22Rv1 (cell line): Measurements from ENCODE around the gene TPM3.
A peak's percentile ranks its signal among the peaks of the same experiment; 100 is the strongest.

Source experiments
- H3K27ac ChIP-seq: fragments of 450-650 bp; 2 replicates; pipeline ENCODE4 v1.5.1; 2017
- ZFX ChIP-seq: fragments of 450-650 bp; IDR thresholded peaks from 2 replicates; pipeline ENCODE4 v1.6.1; 2017; ENCODE audit warnings: antibody characterized with exemption, borderline replicate concordance
- TF ChIP-seq, protein P1 (sequence below): fragments of 450-650 bp; IDR thresholded peaks from 2 replicates; pipeline ENCODE4 v1.5.1; 2017; ENCODE audit warnings: mild to moderate bottlenecking

The TPM3 gene

DNA sequence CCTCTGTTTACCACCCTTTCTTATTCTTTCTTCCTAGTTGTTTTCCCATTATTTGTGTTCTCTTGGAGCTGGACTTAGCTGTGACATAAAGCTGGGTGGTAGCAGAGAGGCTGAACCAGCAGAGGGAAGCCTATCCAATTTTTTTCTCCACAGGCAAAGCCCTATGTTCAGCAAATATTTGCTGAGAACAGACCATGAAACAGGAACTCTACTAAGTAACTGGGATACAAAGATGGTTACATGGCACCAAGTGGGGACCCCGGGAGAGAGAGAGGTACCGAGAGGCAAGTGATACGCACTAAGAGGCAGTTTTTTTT, 7.6 kb upstream of the TPM3 start:
- H3K27ac ChIP-seq, result peak overlapping the region; percentile 10
- TF ChIP-seq ZFX, result no peak
- TF ChIP-seq, protein P1, sequence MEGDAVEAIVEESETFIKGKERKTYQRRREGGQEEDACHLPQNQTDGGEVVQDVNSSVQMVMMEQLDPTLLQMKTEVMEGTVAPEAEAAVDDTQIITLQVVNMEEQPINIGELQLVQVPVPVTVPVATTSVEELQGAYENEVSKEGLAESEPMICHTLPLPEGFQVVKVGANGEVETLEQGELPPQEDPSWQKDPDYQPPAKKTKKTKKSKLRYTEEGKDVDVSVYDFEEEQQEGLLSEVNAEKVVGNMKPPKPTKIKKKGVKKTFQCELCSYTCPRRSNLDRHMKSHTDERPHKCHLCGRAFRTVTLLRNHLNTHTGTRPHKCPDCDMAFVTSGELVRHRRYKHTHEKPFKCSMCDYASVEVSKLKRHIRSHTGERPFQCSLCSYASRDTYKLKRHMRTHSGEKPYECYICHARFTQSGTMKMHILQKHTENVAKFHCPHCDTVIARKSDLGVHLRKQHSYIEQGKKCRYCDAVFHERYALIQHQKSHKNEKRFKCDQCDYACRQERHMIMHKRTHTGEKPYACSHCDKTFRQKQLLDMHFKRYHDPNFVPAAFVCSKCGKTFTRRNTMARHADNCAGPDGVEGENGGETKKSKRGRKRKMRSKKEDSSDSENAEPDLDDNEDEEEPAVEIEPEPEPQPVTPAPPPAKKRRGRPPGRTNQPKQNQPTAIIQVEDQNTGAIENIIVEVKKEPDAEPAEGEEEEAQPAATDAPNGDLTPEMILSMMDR, result no peak

DNA sequence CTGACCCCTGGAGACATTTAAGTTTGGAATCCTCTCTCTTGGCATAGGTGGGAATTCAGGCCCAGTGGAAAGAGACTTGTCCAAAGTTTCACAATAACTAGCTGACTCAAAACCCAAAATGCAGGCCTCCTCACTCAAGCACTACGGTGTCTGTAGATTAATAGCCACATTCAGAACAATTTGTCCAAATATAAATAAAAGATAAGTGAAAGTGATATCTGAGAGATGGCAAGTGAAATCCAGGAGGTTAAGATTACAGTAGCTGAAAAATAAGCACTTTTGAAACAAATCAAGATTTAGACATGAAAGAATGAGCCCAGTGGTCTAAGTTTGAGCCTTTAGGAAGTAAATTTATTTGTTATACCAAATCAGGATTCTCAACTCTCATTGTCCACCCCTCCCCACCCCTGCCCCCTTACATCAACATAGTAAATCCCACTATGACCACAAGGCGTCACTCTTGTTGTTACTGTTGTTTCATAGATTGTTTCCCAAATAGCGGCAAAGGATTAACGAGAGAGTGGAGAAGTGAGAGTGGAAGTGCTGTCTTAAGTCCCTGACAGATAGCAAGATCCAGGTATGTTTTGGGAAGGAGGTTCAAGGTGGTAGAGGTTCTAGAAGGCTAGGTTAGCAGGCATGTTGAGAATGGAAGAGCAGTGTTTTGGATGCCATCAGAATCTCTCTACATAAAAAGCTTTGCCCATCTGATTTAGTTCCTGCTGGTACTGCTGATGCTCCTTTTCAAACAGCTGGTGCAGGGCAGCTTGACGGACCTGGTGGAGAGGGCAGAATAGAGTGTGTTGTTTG, 7.1 kb upstream of the TPM3 start:
- H3K27ac ChIP-seq, result peak overlapping the region; percentile 10

DNA sequence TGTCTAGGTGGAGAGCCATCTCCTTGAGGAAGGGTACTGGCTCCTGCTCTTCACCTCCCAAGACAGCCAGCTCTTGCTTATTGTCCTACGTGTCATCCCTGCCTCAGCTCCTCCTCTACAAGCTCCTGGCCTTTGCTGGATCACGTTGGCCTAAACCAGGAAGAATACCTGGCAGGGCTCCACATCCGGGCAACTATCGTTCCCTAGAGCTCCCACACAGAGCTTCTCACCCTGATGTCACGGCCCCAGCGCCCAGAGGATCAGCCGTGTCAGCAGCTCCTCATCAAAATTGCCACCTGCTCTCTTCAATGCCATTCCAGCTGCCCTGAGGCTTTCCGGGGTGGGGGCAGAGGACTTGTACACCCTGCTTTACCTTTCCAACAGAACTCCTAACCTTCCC, 1.9 kb upstream of the TPM3 start:
- 0 out of 2 replicates have a peak overlapping the region, but pooled peaks have one; percentile 14 for H3K27ac ChIP-seq
- TF ChIP-seq, protein P1, result no peak
- TF ChIP-seq ZFX, result no peak

More for the DNA sequence above, 7.1 kb upstream of the TPM3 start:
- TF ChIP-seq ZFX, result no peak
- TF ChIP-seq, protein P1, result peak; percentile 84

DNA sequence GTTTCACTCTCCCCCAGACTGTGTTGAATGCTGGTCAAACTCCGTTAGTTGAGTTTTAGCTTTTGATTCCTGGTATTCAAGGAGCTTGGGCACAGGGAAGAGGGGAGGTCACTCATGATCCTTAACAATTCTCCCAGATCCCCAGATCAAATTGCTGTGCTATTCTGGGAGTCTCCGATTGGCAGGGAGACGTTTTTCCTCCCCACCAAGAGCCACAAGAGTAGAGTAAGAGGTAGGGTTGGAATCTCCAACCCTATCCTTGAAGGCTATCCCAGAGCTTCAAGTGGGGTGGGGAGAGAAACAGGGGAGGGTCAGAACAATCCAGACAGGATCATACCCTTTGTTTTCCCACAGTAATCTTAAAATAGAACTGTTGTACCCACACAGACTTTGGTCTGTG, 576 bp upstream of the TPM3 start:
- H3K27ac ChIP-seq, result no peak overlapping the region
- TF ChIP-seq, protein P1, result no peak
- no peak for TF ChIP-seq ZFX

DNA sequence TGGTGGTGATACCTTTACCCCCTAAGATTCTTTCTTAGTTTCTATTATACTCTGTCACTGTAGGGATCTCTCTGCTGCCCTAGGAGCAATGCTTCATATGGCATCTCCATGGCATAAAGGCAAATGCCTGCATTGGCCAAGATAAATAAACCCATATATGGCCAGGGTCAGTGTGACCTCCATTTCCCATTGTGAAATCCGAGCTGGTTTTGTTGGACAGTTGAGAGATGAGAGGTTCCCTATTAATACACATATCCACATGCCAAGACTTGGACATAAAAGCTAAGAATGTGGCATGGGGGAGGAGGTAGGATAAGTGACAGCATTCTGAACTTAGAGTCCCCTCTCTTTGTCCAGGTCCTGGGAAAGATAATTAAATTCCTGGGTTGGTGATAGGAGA, 1.4 kb downstream of the TPM3 start:
- TF ChIP-seq, protein P1, result no peak
- no peak for TF ChIP-seq ZFX
- H3K27ac ChIP-seq, result no peak overlapping the region

DNA sequence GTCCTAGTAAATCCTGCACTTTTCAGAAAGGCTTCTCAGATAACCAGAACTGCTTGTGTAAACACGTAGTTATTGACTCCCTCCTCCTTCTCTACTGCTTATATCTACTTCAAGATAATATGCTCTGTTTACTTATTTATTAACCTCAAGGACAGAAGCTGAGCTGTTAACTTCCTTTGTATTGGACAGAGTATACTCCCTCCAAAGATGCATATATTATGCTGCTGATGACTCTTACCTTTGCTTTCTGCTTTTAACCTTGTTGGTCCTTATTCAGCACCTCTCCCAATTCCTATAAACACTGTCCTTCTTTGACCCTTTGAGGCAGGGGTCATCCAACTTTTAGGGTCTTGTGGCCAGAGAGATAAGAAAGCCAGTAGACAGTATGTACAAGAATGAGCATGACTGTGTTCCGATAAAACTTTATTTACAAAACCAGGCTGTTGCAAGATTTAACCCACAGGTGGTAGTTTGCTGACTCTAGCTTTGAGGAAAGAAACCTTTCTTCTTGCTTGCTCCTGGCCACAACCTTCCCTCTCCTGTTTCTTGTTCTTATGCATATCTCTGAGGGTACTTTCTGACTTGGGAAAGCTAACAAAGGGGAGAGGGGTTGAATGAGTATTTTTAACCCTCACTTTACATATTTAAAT, 4.9 kb downstream of the TPM3 start:
- H3K27ac ChIP-seq, result peak overlapping the region; percentile 78

More for the DNA sequence above, 4.9 kb downstream of the TPM3 start:
- no peak for TF ChIP-seq ZFX
- TF ChIP-seq, protein P1, result no peak
